NCI-H1436 treated with DMSO at 0.1 percent for 48 hours (cell line): Measurements from ENCODE around the gene RNF128.

Experiments
- DNase-seq: peaks from one replicate; lab custom pipeline; 2025; lab: John Stamatoyannopoulos, UW

RNF128 gene, protein sequence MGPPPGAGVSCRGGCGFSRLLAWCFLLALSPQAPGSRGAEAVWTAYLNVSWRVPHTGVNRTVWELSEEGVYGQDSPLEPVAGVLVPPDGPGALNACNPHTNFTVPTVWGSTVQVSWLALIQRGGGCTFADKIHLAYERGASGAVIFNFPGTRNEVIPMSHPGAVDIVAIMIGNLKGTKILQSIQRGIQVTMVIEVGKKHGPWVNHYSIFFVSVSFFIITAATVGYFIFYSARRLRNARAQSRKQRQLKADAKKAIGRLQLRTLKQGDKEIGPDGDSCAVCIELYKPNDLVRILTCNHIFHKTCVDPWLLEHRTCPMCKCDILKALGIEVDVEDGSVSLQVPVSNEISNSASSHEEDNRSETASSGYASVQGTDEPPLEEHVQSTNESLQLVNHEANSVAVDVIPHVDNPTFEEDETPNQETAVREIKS

DNA sequence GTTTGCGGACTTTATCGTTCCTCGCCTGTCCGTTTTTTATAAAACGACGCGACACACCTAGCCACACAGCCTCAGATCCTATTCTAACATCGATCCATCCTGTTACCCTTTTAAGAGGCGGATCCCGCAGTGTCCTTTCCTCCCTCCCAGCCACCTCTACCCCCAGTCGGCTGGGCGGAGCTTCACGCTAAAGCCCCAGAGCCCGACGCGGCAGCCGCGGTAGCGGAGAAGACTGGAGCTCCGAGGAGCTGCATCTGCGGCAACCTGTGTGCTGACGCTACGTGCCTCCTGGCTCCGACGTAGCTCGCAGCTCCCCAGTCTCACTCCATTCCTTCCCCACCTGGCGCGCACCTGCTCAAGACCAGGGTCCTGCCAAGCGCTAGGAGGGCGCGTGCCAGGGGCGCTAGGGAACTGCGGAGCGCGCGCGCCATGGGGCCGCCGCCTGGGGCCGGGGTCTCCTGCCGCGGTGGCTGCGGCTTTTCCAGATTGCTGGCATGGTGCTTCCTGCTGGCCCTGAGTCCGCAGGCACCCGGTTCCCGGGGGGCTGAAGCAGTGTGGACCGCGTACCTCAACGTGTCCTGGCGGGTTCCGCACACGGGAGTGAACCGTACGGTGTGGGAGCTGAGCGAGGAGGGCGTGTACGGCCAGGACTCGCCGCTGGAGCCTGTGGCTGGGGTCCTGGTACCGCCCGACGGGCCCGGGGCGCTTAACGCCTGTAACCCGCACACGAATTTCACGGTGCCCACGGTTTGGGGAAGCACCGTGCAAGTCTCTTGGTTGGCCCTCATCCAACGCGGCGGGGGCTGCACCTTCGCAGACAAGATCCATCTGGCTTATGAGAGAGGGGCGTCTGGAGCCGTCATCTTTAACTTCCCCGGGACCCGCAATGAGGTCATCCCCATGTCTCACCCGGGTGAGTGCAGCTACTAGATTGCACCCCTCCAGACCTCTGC is at the start of gene RNF128:
Gene RNF128 (plus strand): TSS at position 217 of the 953 bp plus-strand sequence. CDS start 213 bp downstream, at position 430.
- peak; percentile 26 for DNase-seq

DNA sequence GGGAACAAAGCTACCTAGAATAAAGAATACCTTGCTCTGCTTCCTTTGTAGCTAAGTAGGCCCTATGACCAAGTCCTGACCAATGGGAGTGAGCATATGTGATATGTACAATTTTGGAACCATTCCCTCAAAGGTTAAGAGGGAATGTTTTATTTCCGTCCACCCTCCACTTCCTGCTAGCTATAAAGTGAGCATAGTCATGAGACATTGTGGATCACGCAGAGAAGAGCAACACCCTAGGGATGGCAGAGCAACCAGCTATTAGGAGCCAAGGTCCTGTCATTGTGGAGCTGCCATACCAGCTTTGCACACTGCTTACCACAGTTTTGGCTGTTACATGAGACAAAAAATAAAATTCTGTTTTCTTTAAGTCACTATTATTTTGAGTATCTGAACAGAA is 45.8 kb upstream of the RNF128 start:
- DNase-seq: no peak

DNA sequence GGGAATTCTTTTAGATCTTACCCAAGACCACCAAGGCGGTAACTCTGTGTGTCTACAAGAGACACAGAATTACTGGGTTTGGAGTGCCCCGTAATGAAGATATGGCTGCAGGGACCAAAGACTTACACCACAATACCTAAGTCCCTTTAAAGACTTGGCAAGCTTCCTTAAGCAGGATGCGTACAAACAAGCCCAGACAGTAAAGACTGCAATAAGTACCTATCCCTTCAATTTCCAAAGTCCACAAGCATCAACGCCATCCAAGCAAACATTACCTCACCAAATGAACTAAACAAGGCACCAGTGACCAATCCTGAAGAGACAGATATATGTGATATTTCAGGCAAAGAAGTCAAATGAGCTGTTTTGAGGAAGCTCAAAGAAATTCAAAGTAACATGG is 42.3 kb upstream of the RNF128 start:
- no peak for DNase-seq

DNA sequence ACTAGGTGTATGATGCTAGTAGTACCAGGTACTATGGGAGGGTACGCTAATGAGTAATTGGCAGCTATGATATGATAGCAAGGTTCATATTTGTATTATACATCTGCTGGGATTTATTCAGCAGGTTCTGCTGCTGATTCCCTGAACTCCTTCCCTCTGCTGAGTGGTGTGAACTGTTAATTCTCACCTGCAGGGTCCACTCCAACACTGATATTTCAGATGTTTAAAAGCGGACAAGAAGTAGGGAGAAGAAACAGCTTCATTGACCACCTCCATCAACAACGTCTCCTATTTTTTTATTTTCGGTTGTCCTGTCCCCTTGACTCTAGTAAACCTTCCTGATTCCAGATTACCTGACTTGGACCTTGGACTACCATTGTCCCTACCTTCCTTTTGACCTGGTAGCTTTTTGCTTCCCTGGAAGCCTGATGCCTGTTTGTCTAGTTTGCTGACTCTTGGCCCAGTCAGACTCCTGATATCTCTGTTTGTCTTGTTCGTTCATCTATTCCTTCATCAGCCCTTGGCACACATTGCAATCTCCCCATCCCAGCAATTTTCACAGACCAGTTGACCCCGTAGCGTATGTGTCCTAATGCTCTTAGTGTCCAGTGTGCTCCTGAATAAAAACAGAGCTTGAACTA is 34.0 kb upstream of the RNF128 start:
- DNase-seq: no peak

DNA sequence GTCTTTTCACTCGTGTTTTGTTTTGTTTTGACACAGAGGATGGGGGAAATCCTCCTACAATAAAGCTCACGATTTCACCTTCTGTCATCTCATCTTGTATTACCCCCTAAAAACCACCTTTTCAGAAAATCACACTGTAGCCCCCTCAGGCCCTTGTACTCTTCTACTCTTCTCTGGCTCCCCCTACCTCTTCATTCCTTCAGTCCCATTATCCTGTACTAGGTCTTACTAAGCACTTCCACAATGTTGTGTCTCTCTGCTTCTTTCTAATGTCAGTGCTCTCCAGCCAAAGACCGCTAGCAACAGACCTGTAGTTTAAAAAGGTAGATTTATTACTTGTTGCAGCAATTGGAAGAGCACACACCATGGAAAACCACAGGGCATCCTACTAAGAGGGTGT is 30.0 kb upstream of the RNF128 start:
- no peak for DNase-seq

DNA sequence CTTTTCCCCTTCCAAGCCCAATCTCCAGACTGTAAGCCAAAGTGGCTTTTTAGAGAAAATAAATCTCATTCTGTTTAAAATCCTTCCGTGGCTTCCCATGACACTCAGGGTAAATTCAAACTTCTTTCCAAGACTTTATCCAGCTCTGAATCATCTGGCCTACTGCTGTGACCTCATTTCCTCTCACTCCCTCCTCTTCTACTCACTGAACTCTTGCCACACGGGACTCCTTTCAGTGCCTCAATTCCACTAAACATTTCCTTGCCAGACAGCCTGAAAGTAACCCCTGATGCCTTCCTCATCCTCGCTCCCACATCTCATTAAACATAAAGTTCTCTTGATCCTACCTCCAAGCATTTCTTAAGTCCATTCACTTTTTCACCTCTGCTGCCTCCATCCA is 27.8 kb upstream of the RNF128 start:
- no peak for DNase-seq

DNA sequence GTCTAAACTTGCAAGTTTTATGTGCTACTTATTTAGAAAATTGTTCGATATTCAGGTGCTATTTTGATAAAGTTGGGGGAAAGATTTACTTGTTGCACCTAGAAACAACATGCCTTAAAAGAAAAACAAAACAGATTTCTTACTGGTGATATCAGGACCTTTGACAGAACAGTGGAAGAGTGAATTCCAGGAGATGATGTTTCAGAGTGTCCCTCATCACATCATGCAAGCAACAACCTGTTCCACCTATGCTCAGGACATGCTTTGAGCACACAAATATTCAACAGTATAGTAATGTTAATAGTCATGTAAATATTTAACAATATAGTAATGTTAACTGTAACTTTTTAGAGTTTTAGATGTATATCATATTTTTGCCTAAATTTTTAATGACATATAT is 23.9 kb upstream of the RNF128 start:
- DNase-seq: no peak

DNA sequence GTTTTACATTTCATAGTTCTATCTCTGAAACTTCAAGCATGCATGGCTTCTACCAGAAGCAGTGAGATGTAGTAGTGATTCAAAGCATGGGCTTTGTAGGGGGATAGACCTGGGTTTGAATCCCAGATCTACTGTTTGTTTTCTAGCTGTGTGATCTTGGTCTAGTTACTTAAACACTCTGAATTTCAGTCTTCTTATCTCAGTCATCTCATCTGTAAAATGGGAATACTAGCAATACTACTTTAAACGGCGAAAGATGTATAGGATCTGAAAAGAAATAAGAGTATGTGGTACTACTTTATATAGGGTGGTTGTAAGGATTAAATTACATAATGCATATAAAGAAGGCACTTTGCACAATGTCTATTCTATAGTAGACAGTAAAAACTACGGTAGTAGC is 20.0 kb upstream of the RNF128 start:
- no peak for DNase-seq

DNA sequence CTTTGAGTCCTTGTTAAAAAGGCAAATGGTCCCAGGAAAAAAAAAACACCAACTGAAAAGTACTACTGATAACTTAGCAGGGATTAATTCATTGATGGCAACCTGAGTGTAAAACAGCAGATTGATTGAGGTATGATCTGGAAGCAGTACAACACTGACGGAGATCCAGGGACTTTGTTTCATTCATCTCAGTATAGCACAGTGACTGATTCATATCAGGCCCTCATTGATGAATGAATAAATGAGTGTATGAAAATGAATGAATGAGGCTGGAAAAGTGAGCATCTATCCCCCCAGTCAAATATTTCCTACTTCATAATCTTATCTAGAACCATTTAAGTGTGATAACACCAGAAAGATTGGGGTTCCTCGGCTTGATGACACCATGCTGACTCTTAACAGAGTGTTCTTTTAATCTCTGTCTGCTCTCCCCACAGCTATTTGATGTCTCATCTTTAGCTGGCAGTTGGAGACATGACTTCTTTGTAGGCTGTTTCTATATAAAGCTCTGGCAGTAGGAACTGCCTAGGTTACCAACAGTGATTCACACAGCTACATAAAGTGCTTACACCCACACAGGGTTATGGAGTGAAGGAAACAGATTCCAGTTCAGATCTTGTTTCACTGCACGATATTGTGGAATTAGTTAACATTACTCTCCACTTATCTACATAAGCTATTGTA is 18.6 kb upstream of the RNF128 start:
- DNase-seq: no peak

DNA sequence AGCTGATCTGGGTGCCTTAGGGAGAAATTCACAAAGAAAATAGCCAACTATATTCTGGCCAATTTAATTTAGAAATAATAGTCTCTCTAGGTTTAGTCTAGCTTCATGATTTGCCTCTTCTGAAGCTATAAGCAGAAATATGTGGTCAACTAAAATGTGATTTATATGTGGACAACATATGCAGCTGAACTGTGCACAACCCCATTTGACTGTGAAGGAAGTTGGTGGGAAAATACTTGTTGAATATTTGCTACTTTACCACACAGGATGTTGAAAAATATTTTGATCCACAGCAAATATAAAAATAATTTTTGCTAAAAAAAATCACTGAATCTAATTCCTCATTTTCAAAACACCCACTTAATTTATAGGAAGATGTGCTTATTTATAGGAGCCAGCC is 15.7 kb upstream of the RNF128 start:
- DNase-seq: no peak

DNA sequence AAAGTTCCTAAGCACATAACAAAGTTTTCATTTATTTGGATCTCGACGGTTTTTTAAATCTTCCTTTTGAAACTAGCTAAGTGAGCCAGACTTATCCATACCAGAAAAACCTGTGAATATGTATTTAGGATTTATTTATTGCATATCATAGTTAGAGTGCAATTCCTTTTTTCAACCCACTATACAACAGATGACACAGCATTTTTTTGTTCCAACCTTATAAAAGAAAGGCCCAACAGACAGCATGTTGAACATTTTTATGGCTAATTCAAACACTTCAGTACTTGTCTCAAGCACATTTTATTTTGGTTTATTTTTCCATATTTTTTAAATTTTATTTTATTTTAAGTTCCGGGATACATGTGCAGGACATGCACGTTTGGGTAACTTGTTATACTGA is 15.1 kb upstream of the RNF128 start:
- DNase-seq: no peak

DNA sequence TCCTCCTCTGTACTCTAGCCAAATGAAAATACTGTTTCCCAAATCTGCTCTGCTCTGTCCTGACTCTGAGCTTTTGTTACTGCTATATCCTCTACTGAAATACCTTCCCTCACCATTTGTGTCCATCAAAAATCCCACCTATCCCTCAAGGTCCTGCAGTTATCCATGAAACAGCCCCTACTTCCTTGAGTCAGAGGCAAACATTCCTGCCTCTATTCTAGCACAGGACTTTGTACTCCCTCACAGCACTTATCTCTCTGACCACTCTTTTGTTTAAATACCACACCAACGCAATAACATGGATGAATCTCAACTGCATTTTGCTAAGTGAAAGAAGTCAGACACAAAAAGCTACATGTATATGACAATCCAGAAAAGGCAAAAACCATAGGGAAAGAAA is 10.5 kb upstream of the RNF128 start:
- no peak for DNase-seq

DNA sequence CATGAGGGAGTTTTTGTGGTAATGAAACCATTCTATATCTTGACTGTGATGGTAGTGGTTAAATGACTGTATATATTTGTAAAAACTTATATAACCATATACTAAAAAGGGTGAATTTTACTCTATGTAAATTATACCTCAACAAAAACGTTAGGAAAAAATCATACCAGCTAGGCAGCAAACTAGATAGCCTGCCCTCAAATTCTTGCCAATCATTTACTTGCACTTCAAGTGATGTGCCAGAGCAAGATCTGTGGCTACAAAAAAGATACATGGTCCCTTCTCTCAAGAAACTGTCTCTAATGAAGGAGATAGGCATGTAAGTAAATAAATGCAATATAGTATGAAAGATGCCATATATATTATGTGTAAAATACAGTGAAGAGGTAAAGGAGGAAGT is 10.0 kb upstream of the RNF128 start:
- no peak for DNase-seq

DNA sequence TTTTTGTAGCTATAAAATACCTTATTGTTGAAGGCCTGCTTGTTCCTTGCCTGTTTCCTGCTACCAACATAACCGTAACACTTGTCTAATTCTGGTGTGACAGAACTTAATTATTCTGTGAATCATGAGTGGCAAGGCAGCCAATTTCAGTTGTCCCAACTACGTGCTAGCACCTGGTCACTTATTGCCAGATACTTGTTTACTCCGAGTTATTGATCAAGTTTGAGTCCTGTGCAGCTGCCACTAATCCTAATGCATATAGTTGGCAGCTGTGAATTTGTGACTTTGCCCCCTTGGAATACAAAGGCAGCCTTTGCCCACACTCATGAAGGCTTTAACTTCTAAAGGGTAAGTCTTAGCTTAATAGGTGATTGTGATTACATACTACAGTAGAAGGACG is 7.8 kb upstream of the RNF128 start:
- no peak for DNase-seq

DNA sequence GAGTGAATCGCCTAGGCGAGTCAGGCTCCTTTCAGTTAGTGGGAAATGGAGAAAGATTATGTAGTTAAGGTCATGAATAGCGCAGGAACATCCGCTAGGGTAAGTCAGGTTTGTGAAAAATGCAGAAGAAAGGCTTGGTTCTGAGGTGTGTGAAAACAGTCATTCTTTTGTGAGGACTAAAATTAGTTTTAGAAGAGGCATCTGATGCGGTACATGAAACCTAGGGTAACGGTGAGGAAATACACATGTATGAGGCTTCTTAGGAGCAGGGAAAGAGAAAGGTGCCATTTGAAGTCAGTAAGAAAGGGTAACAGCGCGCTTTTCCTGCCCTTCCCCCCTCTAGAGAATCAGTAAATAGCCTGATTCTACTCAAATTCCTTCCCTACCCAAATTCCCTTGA is 570 bp upstream of the RNF128 start:
- DNase-seq: no peak

DNA sequence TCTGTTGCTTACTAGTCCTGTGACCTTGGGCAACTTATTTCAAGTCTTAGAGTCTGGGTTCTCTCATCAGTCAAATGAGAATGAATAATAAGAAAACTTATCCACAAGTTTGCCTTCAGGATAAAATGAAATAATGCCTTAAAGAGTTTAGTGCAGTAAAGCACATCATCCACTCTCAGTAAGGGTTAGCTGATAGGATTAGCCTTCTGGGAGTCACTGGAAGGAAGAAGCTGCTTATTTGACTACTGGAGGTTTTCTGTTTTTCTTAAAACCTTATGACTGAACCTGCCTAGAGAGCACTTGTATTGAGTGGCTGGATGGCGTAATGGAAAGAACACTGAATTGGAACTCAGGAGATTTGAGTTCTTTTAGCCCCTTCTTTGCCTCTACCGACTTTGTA is 1.8 kb downstream of the RNF128 start:
- DNase-seq: no peak

DNA sequence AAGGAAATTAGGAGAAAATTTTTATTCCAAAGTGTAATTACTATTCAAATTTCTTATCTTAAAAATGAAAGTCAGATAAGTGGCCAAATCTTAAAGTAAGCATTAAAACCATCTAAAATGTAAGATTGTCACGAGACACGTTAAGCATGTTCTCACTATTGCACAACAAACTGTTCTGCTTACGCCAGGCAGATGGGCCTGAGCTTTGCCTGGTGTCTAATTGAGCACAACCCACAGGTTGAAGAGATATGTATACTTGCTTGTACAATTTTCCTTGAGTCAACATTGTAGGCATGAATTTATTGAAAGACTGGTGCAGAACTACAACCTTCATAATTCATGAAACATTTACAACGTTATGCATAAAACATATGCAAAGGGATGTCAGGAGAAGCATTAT is 3.9 kb downstream of the RNF128 start:
- DNase-seq: no peak

DNA sequence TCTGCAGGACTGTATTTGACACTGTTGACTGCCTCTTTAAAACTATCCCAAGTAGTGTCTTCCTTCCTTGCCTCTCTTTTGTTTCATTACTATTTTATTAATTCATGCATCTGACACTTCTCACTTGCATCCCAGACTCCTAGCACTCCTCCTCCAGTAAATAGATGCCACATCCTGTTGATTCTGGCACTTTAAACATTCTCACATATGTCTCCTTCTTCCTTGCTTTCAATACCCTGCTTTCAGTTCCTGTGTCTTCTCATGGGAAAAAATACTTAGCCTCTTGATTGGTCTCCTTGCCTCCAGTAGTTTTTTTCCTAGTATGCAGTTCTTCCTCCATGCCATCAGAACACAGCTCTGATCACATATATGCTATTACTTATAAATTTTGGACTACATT is 5.1 kb downstream of the RNF128 start:
- no peak for DNase-seq

DNA sequence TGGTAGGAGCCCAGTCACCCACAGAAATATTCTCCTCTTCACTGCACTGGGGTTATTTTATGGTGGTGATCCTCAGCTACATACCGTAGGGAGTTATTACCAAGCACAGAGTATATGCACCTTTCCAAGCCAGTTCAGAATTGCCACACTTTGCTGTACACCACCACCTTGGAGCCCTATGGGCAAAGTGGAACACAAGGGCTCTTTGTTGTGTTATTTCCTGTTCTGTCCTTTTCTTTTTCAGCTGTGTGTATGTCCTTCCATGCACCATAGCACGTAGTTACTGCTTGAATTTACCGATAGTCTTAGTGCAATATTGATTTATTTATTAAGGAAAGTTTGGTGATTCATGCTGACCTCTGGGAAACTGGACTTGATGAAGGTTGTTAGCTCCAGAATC is 8.3 kb downstream of the RNF128 start:
- DNase-seq: no peak

DNA sequence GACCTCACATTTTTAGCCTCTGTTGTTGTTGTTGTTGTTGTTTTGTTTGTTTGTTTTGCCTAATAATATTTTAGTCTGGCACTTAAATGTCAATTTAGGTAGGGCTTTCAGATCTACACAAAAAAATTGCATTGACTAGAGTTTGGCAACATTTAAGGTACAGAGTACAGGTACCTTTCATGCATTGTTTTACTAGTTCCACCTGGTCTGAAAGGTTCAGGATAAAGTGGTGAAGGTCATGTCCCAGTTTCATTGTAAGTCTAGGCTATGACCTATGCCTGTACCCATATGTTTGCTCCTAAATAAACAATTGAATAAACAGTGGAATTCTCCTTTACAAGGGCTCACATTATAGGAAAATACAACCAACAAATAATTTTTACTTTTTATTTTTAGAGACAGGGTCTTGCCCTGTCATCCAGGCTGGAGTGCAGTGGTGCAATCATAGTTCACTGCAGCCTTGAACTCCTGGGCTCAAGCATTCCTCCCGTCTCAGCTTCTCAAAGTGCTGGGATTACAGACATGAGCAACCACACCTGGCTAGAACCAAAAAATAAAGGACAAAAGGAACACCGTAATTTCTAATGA is 13.8 kb downstream of the RNF128 start:
- DNase-seq: no peak

DNA sequence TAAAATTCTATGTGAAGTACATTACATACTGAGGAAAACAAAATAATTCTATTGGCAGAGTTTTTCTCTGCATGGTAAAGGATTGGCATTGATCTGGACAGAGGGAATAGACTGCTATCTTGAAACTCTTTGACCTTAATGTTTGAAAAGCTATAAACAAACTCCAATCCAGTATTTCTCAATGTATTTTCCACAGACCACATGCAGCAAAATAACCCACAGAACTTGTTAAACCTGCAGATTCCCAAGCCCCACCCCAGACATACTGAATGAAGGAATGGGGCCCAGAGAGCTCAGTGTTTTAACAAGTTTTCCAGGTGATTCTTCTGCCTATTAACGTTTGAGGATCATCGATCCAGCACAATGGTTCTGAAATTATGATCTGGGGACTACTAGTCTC is 15.7 kb downstream of the RNF128 start:
- DNase-seq: no peak

DNA sequence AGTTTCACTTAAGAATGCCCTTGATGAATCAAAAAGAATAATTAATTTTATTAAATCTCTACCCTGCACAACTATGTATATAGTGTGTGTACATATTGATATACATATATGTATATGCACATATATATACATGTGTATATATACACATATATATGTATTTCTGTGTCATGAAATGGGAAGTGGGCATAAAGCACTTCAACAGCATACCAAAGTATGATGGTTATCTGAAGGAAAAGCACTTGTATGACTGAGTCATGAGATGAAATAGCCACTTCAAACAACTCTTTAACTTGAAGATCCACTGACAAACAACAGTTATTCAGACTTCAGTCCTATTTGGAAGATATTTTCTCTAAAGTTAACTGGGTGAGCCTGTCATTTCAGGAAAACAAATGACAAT is 16.3 kb downstream of the RNF128 start:
- no peak for DNase-seq
